Esophagus squamous epithelium (tissue), 5 donors: ENCODE data around the gene LRBA. TPM values are rescaled to one million over a fixed set of nuclear protein-coding genes. Genes with fewer than 3 reads are reported as not detected.

Experiments
- DNase-seq: peaks from one replicate; lab custom pipeline; 2025; lab: John Stamatoyannopoulos, UW
- H3K27ac ChIP-seq, 4 donors: fragments of 200-600 bp; sonication (generic); one replicate each; pipeline ENCODE4 v1.5.1; 2016 to 2019; ENCODE audit warnings: mild to moderate bottlenecking in 1 of 4
- H3K27me3 ChIP-seq, 4 donors: fragments of 200-600 bp; sonication (generic); 1 replicate in 3 of 4; 2 replicates in 1 of 4; pipeline versions ENCODE4 v1.5.1 to v1.6.0; 2017 to 2021; ENCODE audit warnings: antibody characterized with exemption in 1 of 4
- H3K36me3 ChIP-seq, 3 donors: fragments of 200-600 bp; sonication (generic); one replicate each; pipeline ENCODE4 v1.5.1; 2016 to 2019
- H3K4me1 ChIP-seq, 3 donors: fragments of 200-600 bp; sonication (generic); one replicate each; pipeline ENCODE4 v1.5.1; 2017 to 2019
- H3K4me3 ChIP-seq, 4 donors: fragments of 200-600 bp; sonication (generic); 1 replicate in 3 of 4; 2 replicates in 1 of 4; pipeline ENCODE4 v1.5.1; 2016 to 2019; ENCODE audit warnings: mild to moderate bottlenecking in 2 of 4, moderate library complexity in 1 of 4
- H3K9me3 ChIP-seq, 3 donors: fragments of 200-600 bp; sonication (generic); one replicate each; pipeline ENCODE4 v1.5.1; 2016 to 2019
- CTCF ChIP-seq, 6 experiments: fragments of 450-650 bp in 4 of 6; fragments of 200-600 bp in 2 of 6; sonication (generic) in 2 of 6; IDR thresholded peaks; one replicate each; pipeline ENCODE4 v1.5.1; 2016 to 2019; ENCODE audit warnings: antibody characterized with exemption in 6 of 6, mild to moderate bottlenecking in 4 of 6, moderate library complexity in 4 of 6
- POLR2A ChIP-seq, 4 donors: fragments of 450-650 bp; IDR thresholded peaks; one replicate each; pipeline ENCODE4 v1.6.1; 2017; ENCODE audit warnings: antibody characterized with exemption in 4 of 4, mild to moderate bottlenecking in 4 of 4, moderate library complexity in 3 of 4
- WGBS, 2 donors: methylation state at CpG; one replicate each; pipeline ENCODE4 v1.1.5; 2018; 5-methylcytosine and 5-hydroxymethylcytosine counted together
- intact Hi-C: fragments of 100-400 bp; cut with DNase I; formaldehyde crosslinking; loops from one replicate; pipeline ENCODE4 v1.15.0; 2022
- total RNA-seq, 4 donors: library from RNA; depleted of rRNA; stranded (reverse); fragments of >200 nt; gene quantifications; one replicate each; pipeline ENCODE4 v1.1.0, GENCODE V29; 2016
- donor health status: DM: yes; HTN: yes; CAD: no.

Gene LRBA
- total RNA-seq, 4 donors from 2014 or later: 54.7 to 91.8 (median 66.2) TPM

GRCh38 chr4:150318971-150319370 is 696.1 kb downstream of the LRBA start:
- Histone ChIP-seq H3K4me1 (no peaks in the 10 kb centered on the region), H3K27me3 (no peaks in the 10 kb centered on the region), H3K36me3 (peaks cover 0 to 31% (median 0%) of the 10 kb centered on the region in 3 donors), H3K9me3 (no peaks in the 10 kb centered on the region), H3K27ac (no peak overlapping the region), H3K4me3 (no peak overlapping the region)
- TF ChIP-seq POLR2A (IDR thresholded peaks at IDR 0.05) (no peak), CTCF (IDR thresholded peaks at IDR 0.05) (no peak)
- 79 to 91% methylated on average over 4 of the region's 4 CpGs for WGBS, 2 donors
- intact Hi-C loops: no loop called here
- DNase-seq: no peak

- H3K27me3 ChIP-seq: no peaks in the 10 kb centered on the region
- H3K4me3 ChIP-seq: no peak overlapping the region
- TF ChIP-seq POLR2A (IDR thresholded peaks at IDR 0.05) (no peak), CTCF (IDR thresholded peaks at IDR 0.05) (no peak)
- H3K9me3 ChIP-seq: no peaks in the 10 kb centered on the region
- DNase-seq: no peak
- 50 to 58% methylated on average over 2 of the region's 2 CpGs for WGBS, 2 donors
- H3K4me1 ChIP-seq: no peaks in the 10 kb centered on the region
- H3K36me3 ChIP-seq: peaks cover 0 to 31% (median 0%) of the 10 kb centered on the region in 3 donors
- H3K27ac ChIP-seq: no peak overlapping the region
- intact Hi-C loops: no loop called here
Observed at GRCh38 chr4:150318527-150318926, 696.6 kb downstream of the LRBA start.

- WGBS, 2 donors: 73 to 77% methylated on average over 6 of the region's 6 CpGs
- Histone ChIP-seq H3K4me1 (no peaks in the 10 kb centered on the region), H3K4me3 (no peak overlapping the region), H3K9me3 (no peaks in the 10 kb centered on the region), H3K27me3 (no peaks in the 10 kb centered on the region), H3K36me3 (peaks cover 0 to 31% (median 0%) of the 10 kb centered on the region in 3 donors), H3K27ac (no peak overlapping the region)
- TF ChIP-seq POLR2A (IDR thresholded peaks at IDR 0.05) (no peak), CTCF (IDR thresholded peaks at IDR 0.05) (no peak)
- intact Hi-C loops: no loop called here
- DNase-seq: no peak
Observed at GRCh38 chr4:150316332-150317205, 698.5 kb downstream of the LRBA start.

GRCh38 chr4:150315691-150316090 is 699.4 kb downstream of the LRBA start:
- DNase-seq: no peak
- no peak for TF ChIP-seq POLR2A (IDR thresholded peaks at IDR 0.05)
- no peak for TF ChIP-seq CTCF (IDR thresholded peaks at IDR 0.05)
- 86 to 100% methylated on average over 2 of the region's 2 CpGs for WGBS, 2 donors
- no peaks in the 10 kb centered on the region for H3K27me3 ChIP-seq
- H3K4me3 ChIP-seq: no peak overlapping the region
- H3K27ac ChIP-seq: no peak overlapping the region
- no peaks in the 10 kb centered on the region for H3K4me1 ChIP-seq
- no peaks in the 10 kb centered on the region for H3K9me3 ChIP-seq
- H3K36me3 ChIP-seq: peaks cover 0 to 24% (median 0%) of the 10 kb centered on the region in 3 donors
- intact Hi-C loops: no loop called here

- WGBS, 2 donors: 76 to 87% methylated on average over 8 of the region's 8 CpGs
- no peaks in the 10 kb centered on the region for H3K9me3 ChIP-seq
- intact Hi-C loops: no loop called here
Observed at GRCh38 chr4:150315175-150315574, 699.9 kb downstream of the LRBA start.

More at GRCh38 chr4:150315175-150315574, 699.9 kb downstream of the LRBA start:
- H3K36me3 ChIP-seq: peaks cover 0 to 28% (median 0%) of the 10 kb centered on the region in 3 donors
- H3K27me3 ChIP-seq: no peaks in the 10 kb centered on the region
- DNase-seq: no peak
- H3K27ac ChIP-seq: no peak overlapping the region
- TF ChIP-seq CTCF (IDR thresholded peaks at IDR 0.05): no peak
- no peak overlapping the region for H3K4me3 ChIP-seq
- no peaks in the 10 kb centered on the region for H3K4me1 ChIP-seq
